Transverse colon (tissue), 4 donors: Measurements from ENCODE around the gene RUFY3.

Experiments
- CTCF ChIP-seq, 5 experiments: fragments of 200-600 bp in 3 of 5; fragments of 450-650 bp in 2 of 5; sonication (generic) in 3 of 5; IDR thresholded peaks; 1 replicate in 2 of 5; 2 replicates in 3 of 5; pipeline ENCODE4 v1.5.1; 2016 to 2017; ENCODE audit warnings: antibody characterized with exemption in 5 of 5, inconsistent platforms in 3 of 5, mild to moderate bottlenecking in 2 of 5, moderate library complexity in 1 of 5
- EP300 ChIP-seq: sonication (generic); formaldehyde crosslinking; IDR thresholded peaks from one replicate; pipeline ENCODE4 v1.6.1; 2017; ENCODE audit warnings: antibody characterized with exemption, low read depth
- POLR2A ChIP-seq: fragments of 450-650 bp; IDR thresholded peaks from one replicate; pipeline ENCODE4 v1.6.1; 2016; ENCODE audit warnings: antibody characterized with exemption, mild to moderate bottlenecking, moderate library complexity
- POLR2AphosphoS5 ChIP-seq, 3 donors: sonication (generic); formaldehyde crosslinking; IDR thresholded peaks; one replicate each; pipeline ENCODE4 v1.6.1; 2016; ENCODE audit warnings: antibody characterized with exemption in 3 of 3

- no peak for TF ChIP-seq CTCF (IDR thresholded peaks at IDR 0.05)
- no peak for TF ChIP-seq POLR2A
- TF ChIP-seq POLR2AphosphoS5 (IDR thresholded peaks at IDR 0.05), result no peak
- no peak for TF ChIP-seq EP300
These were observed 8.9 kb upstream of the RUFY3 start for GRCh38 chr4:70712604-70713452.
